HepG2 (cell line): ENCODE results near the gene CNOT8. TPM values are rescaled to one million over a fixed set of nuclear protein-coding genes. Genes with fewer than 3 reads are reported as not detected.

ENCODE experiments used
- FOXC1 ChIP-seq: sonication (generic); formaldehyde crosslinking; IDR thresholded peaks from 2 replicates; pipeline ENCODE4 v1.8.0; 2022; ENCODE audit warnings: mild to moderate bottlenecking, missing genetic modification reagents, borderline replicate concordance
- JUND ChIP-seq: sonication (generic); formaldehyde crosslinking; IDR thresholded peaks from 2 replicates; pipeline ENCODE4 v1.8.0; 2022; ENCODE audit warnings: mild to moderate bottlenecking, missing genetic modification reagents
- KLF16 ChIP-seq, 2 experiments: sonication (generic) in 1 of 2; formaldehyde crosslinking in 1 of 2; IDR thresholded peaks; 2 replicates each; pipeline versions ENCODE4 v1.6.1 to v1.8.0; 2016 to 2023; ENCODE audit warnings: missing genetic modification reagents in 2 of 2, missing compliant biosample characterization in 1 of 2
- MIXL1 ChIP-seq: IDR thresholded peaks from 2 replicates; pipeline ENCODE4 v1.6.1; 2016
- PRDM10 ChIP-seq: sonication (generic); formaldehyde crosslinking; IDR thresholded peaks from 2 replicates; pipeline ENCODE4 v1.4.0; 2020; ENCODE audit warnings: low read depth, missing genetic modification reagents
- YY1 ChIP-seq: IDR thresholded peaks from 2 replicates; pipeline ENCODE4 v1.6.1; 2011; ENCODE audit warnings: low read length, low read depth, moderate library complexity, mild to moderate bottlenecking; ENCODE audit not compliant: insufficient read depth, insufficient replicate concordance
- ZBTB43 ChIP-seq: sonication (generic); formaldehyde crosslinking; conservative IDR thresholded peaks from 2 replicates; pipeline ENCODE4 v1.4.0; 2020; ENCODE audit warnings: missing genetic modification reagents
- ZNF335 ChIP-seq: sonication (generic); formaldehyde crosslinking; IDR thresholded peaks from 2 replicates; pipeline ENCODE4 v1.4.0; 2020; ENCODE audit warnings: missing genetic modification reagents
- ZNF362 ChIP-seq: sonication (generic); formaldehyde crosslinking; IDR thresholded peaks from 2 replicates; pipeline ENCODE4 v1.4.0; 2020; ENCODE audit warnings: missing genetic modification reagents, mild to moderate bottlenecking, borderline replicate concordance
- ZNF569 ChIP-seq: sonication (generic); formaldehyde crosslinking; IDR thresholded peaks from 2 replicates; pipeline ENCODE4 v1.5.0; 2020; ENCODE audit warnings: mild to moderate bottlenecking, missing genetic modification reagents, moderate library complexity, borderline replicate concordance
- ZNF597 ChIP-seq: sonication (generic); formaldehyde crosslinking; IDR thresholded peaks from 2 replicates; pipeline ENCODE4 v1.5.0; 2020; ENCODE audit warnings: missing genetic modification reagents
- ZNF646 ChIP-seq: sonication (generic); formaldehyde crosslinking; IDR thresholded peaks from 2 replicates; pipeline ENCODE4 v1.9.0; 2021; ENCODE audit warnings: mild to moderate bottlenecking, missing genetic modification reagents
- ZNF776 ChIP-seq: sonication (generic); formaldehyde crosslinking; IDR thresholded peaks from 2 replicates; pipeline ENCODE4 v1.4.0; 2020; ENCODE audit warnings: mild to moderate bottlenecking, missing genetic modification reagents
- ZNF878 ChIP-seq: sonication (generic); formaldehyde crosslinking; IDR thresholded peaks from 2 replicates; pipeline ENCODE4 v1.8.1; 2023; ENCODE audit warnings: mild to moderate bottlenecking, missing genetic modification reagents, moderate library complexity
- polyA plus RNA-seq, 8 experiments: library from polyadenylated mRNA; depleted of rRNA in 3 of 8; stranded (reverse) in 7 of 8; unstranded in 1 of 8; fragments of >200 nt; fragmentation: Illumina TruSeq in 4 of 8; extraction: Trizol in 4 of 8; gene quantifications; 2 replicates each; pipeline versions ENCODE4 v1.2.1 to v1.2.3, GENCODE V29; 2011 to 2016; ENCODE audit warnings: low read depth in 4 of 8, missing spikeins in 1 of 8, mixed read lengths in 1 of 8; ENCODE audit not compliant: insufficient read depth in 1 of 8
- total RNA-seq, 5 experiments: library from RNA; depleted of rRNA; stranded (reverse); fragments of >200 nt; fragmentation: Illumina TruSeq; extraction: Trizol; gene quantifications; 2 replicates each; pipeline ENCODE4 v1.2.3, GENCODE V29; 2016; ENCODE audit warnings: low read depth in 1 of 5

Gene CNOT8
- total and polyA plus RNA-seq, 2 of the 13 experiments (the other 11 are each of a cell fraction or from before 2014, with no cell fraction given), result 37.1 to 74.9 TPM

- TF ChIP-seq KLF16 (CRISPR knock-in tag; IDR thresholded peaks at IDR 0.05) (0 out of 4 replicates have a peak, but pooled peaks of 1 of the 2 experiments have one; percentile 28), ZNF597 (CRISPR knock-in tag) (no peak), YY1 (no peak), ZNF646 (no peak), PRDM10 (no peak), ZNF776 (CRISPR knock-in tag) (no peak), ZNF335 (CRISPR knock-in tag) (0 out of 2 replicates have a peak, but pooled peaks have one; percentile 30), ZBTB43 (CRISPR knock-in tag) (no peak), JUND (CRISPR knock-in tag) (peak; percentile 22), ZNF878 (CRISPR knock-in tag) (no peak), FOXC1 (CRISPR knock-in tag) (no peak), ZNF362 (CRISPR knock-in tag) (peak; percentile 77; the same call in 1 of the 2 replicates), ZNF569 (CRISPR knock-in tag) (no peak), MIXL1 (CRISPR knock-in tag) (0 out of 2 replicates have a peak, but pooled peaks have one; percentile 46)
Measured at GRCh38 chr5:154850255-154851062, 8.0 kb upstream of the CNOT8 start, which contains the start of gene FAXDC2 (continued).
